HG03097 (cell line): Measurements from ENCODE around the gene LY6G5C.

ENCODE experiments used
- ATAC-seq: cut with Tn5 transposase; IDR thresholded peaks from one replicate; pipeline ENCODE4 v1.9.1; 2021; ENCODE audit not compliant: unreplicated experiment, low FRiP score

LY6G5C gene, protein sequence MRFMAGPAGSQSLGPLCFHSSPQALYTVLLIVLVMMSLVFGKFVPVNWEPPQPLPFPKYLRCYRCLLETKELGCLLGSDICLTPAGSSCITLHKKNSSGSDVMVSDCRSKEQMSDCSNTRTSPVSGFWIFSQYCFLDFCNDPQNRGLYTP

DNA sequence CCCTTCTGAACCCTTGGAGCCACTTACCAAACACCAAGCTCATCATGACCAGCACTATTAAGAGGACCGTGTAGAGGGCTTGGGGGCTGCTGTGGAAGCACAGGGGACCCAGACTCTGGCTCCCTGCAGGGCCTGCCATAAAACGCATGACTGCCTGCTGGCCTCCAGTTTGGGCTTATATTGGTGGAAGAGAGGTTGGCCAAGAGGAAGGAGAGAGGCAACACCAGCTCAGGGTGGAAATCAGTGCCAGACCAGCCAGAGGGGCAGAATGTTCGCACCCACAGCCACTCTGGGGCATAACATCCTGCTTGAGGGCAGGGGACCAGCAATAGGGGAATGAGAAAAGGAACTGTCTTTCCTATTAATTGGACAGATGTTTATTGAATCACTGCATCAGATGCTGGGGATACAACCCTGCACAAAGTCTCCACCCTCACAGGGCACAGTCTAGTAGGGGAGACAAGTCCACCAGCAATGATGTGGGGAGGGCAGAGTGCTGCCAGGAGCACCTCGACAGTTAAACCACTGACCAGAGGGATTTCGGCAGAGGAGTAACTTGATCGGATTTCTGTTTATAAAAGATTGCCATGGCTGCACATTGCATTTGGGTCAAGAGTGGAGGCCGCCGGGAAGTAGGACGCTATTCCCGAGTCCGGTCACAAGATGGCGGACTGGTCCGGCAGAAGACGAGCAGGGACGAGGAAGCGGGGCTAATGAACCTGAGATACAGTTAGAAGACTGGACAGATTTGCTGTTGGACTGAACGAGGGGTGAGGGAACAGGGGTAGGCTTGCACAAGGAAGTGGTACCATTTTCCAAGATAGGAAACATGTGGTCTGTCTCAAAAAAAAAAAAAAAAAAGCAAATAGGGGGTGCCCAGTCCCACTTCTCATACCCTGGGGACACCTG lies at the start of gene LY6G5C:
LY6G5C (minus strand) TSS at position 842 of the 909 bp plus-strand sequence; CDS start at position 148, 694 bp downstream.
- ATAC-seq, result no peak

- peak; percentile 8 for ATAC-seq
Measured at GRCh38 chr6:31729979-31730630, 49.2 kb upstream of the LY6G5C start.

DNA sequence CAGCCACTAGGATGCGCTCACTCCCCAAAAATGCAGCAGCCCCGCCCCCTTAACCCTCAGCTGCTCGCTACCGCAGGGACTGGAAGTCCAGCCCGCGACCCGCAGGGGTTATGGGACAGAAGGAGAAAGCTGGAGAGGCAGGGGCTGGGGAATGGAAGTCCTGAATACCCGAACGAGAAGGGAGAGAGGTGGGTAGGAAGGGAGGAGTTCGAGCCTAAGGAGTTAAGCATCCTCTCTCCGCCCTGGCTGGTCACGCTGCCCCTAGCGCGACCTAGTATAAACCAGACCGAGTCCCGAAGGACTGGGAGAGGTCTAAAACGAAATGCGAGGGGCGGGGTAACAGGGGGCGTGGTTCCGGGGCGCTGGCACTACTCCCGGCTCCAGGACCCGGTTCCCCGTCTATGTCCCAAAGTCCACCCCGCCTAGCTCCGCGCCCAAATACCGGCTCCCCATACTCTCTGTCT lies 48.7 kb upstream of the LY6G5C start:
- peak; percentile 33 for ATAC-seq

GRCh38 chr6:31728767-31729514 lies 48.1 kb upstream of the LY6G5C start, which contains the start of gene DDAH2:
DDAH2 (minus strand) TSS chr6:31729299; CDS start chr6:31729161, 138 bp downstream.
- no peak for ATAC-seq

DNA sequence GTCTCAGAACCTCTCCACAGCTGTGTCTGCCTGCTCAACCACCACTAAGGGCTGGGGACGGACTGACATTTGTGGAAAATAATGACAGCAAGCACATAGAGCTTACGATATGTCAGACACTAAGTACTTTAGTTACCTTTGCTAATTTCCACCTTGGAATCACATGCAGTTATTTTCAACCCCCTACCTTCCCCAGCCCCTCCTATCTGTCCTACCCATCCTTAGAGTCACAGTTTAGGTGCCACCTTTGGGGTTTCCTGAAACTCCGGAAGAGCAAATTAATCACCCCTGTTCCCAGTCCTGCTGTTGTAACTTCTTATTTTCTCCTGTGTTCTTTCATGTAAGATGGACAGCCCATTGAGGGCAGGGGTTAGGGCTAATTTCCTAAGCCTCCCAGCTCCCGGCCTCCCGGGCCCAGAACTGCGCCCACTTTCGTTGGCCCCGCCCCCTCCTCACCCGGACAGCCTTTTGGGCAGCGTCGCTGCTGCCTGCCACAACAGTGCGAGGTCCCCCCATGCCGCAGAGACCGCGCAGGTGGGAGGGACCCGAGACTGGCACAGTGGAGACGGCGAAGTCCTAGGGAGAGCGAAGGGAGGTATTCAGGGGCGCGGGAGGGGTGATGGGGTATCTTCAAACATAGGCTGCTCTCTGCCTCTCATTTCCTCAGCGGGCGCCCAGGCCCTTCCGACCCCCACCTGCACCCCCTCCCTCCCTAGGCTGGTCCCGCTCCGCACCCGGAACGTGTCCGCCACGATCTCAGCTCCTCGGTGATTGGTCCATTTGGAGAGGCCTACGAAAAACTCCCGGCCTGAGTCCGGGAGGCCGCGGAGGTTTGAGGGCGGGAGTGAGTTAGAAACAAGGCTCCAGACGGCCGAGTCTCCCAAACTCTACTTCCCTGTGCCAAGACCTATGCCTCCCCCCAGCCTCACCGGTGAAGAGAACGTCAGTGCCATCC lies 47.1 kb upstream of the LY6G5C start:
- ATAC-seq, result no peak

GRCh38 chr6:31727034-31727716 lies 46.3 kb upstream of the LY6G5C start:
- no peak for ATAC-seq

DNA sequence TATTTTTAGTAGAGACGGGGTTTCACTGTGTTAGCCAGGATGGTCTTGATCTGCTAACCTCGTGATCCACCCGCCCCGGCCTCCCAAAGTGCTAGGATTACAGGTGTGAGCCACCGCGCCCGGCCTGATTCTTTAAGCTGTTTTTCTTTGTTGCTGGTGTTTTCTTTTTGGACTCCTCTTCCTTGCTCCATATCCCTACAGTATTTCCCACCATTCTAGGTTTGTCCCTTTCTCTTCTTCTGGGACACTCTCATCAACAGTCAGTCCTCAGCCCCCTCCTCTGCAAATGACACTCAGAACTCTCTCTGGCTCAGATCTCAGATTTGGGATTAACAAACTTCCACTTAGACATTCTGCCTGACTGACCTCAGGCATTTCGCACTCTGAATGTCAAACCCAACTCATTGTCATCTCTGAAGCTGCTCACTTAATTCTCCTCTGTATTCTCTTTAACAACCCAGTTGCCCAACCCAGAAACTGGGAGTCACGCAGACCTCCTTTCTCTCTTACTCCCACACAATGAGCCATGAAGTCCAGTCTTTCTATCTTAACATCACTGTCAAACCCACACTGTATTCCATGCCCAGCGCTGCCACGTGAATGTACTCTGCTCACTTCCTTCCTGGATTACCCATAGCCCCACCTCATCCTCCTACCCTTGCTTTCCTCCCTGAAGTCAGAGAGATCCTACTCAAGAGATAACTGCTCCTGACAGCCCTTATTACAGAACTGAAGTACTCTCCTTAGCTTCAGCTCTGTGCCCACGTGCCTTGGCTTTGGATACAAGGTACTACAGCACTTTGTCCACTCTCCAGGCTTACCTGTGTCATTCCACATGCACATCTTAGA lies 44.9 kb upstream of the LY6G5C start:
- no peak for ATAC-seq

DNA sequence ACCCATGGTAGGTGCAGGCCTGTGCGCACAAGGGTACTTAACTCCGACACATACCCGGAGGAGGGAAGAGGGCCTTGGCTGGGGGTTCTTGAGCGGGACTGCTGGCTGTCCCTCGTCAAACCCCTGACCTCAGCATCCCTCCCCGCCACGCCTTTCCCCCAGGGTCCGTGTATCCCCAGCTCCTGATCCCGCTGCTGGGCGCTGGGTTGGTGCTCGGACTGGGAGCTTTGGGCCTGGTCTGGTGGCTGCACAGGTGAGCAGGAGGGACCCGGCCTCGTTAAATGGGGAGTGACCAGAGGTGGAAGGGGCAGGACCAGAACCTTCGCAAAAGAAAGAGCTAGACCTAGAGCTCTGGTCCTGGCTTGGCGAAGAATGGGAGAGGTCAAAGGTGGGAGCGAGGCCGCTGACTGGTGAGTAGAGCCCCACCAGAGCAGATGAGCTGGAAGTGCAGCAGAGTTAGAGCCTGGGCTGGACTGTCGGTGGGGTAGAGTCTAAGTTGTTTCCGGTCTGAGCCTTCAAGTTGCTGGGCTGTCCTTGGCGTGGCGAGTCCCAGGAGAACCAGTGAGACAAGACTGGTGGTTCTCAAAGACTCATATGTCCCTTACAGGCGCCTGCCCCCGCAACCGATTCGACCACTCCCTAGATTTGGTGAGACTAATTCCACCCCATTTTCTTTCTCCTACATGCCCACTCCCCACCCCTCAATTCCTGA lies 43.3 kb upstream of the LY6G5C start:
- ATAC-seq, result no peak

- no peak for ATAC-seq
Measured at GRCh38 chr6:31723245-31723979, 42.5 kb upstream of the LY6G5C start, which contains the start of gene MPIG6B. MPIG6B (plus strand) TSS chr6:31723373; CDS start chr6:31723384, 11 bp downstream.

DNA sequence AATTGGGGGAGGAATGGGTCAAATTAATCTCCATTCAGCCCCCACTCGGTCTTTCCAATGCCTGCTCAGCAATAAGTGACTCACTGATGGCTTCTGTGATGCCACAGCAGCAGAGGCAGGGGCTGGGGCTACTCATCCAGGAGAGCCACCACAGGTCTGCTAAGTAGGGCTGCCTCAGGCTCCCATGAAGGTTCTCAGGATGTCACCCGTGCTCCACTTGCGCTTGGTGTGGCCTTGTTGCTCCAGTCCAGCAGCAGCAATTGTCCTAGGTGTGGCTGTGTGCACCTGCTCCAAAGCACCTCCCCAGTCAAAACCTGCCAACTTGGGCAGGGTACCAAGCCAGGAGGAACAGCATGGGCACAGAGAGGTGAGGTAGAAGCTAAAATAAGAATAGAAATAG lies 41.3 kb upstream of the LY6G5C start:
- ATAC-seq, result no peak

DNA sequence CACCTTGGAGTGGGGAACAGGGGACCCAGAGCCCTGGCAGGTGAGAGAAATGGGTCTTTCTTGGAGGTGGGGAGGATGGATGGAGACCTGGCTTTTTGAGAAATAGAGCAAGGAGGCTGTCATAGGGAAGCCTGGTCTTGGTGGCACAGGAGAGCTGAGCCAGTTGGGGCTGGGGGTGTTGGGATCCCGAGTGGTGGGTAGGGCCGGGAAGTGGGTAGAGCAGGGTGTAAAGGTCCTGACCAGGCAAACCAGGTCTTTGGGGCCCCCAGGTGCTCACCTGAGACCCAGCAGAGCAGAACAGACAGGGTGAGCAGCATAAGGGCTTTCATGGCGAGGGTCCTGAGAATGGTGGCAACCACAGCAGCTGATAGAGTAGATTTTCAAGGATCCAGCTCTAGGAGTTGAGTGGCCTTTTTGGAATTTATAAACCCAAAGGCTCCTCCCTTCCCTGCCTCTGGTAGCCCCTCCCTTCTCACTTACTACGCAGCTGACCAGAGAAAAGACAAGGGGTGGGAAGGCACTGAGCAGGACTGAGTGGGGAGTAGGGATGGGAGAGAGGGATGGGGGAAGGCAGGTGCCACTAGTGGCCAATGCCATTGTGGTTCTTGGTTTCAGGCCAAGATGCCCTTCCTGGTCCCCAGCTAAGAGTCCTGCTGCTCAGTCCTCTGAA lies 40.6 kb upstream of the LY6G5C start, which contains the start of gene LY6G6C:
LY6G6C (minus strand) TSS at position 396 of the 670 bp plus-strand sequence; CDS start at position 329, 67 bp downstream.
- ATAC-seq, result no peak

- ATAC-seq, result no peak
Measured at GRCh38 chr6:31720196-31720770, 39.4 kb upstream of the LY6G5C start.

GRCh38 chr6:31719001-31719400 lies 38.1 kb upstream of the LY6G5C start:
- no peak for ATAC-seq

DNA sequence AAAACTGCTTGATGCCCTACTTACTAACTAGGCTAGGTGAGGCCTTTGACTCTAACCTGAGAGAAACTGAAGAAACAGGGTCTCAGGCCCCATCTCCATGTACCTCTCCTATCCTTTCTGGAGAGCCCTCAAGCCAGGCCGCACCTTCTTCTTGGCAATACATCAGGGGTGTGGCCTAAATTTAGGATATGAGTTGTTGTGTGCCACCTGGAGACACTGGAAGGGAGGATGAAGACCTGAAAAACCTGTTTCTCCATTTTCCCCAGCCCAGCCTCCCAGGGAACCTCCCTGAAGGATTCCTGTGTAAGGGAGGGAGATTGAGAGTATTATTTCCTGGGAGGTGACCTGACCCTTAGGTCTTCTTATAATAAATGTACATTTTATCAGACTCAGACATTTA lies 37.4 kb upstream of the LY6G5C start:
- no peak for ATAC-seq

GRCh38 chr6:31717499-31718222 lies 36.8 kb upstream of the LY6G5C start:
- no peak for ATAC-seq
